Coronary artery (tissue), 2 donors: ENCODE data around the gene MPL.

Source experiments
- DNase-seq: peaks from one replicate; pipeline ENCODE4 v3.0.0-alpha.2; 2017; ENCODE audit warnings: low spot score
- H3K27ac ChIP-seq, 2 donors: fragments of 200-600 bp; sonication (generic); one replicate each; pipeline ENCODE4 v1.5.1; 2016 to 2019
- H3K4me3 ChIP-seq: fragments of 200-600 bp; sonication (generic); 2 replicates; pipeline ENCODE4 v1.5.1; 2016; ENCODE audit warnings: mild to moderate bottlenecking, moderate library complexity
- CTCF ChIP-seq: fragments of 200-600 bp; sonication (generic); IDR thresholded peaks from one replicate; pipeline ENCODE4 v1.5.1; 2019; ENCODE audit warnings: antibody characterized with exemption

Gene MPL

GRCh38 chr1:43324810-43325209 is 12.8 kb upstream of the MPL start:
- no peak for TF ChIP-seq CTCF
- H3K27ac ChIP-seq = no peak overlapping the region

GRCh38 chr1:43325381-43325780 is 12.2 kb upstream of the MPL start:
- no peak for TF ChIP-seq CTCF
- DNase-seq = no peak
- Histone ChIP-seq H3K27ac (no peak overlapping the region), H3K4me3 (no peak overlapping the region)

More at GRCh38 chr1:43324810-43325209, 12.8 kb upstream of the MPL start:
- no peak overlapping the region for H3K4me3 ChIP-seq
- DNase-seq = no peak

GRCh38 chr1:43327549-43328292 is 9.9 kb upstream of the MPL start:
- H3K4me3 ChIP-seq = no peak overlapping the region
- no peak overlapping the region for H3K27ac ChIP-seq
- DNase-seq = no peak
- no peak for TF ChIP-seq CTCF

GRCh38 chr1:43329995-43330751 is 7.4 kb upstream of the MPL start:
- Histone ChIP-seq H3K27ac (peak overlapping the region in 1 of 2 donors; percentile 69), H3K4me3 (no peak overlapping the region)
- DNase-seq = no peak
- no peak for TF ChIP-seq CTCF

GRCh38 chr1:43331688-43332087 is 5.9 kb upstream of the MPL start:
- H3K27ac ChIP-seq = no peak overlapping the region
- TF ChIP-seq CTCF = no peak
- no peak overlapping the region for H3K4me3 ChIP-seq
- no peak for DNase-seq

GRCh38 chr1:43334453-43335205 is 3.0 kb upstream of the MPL start:
- no peak overlapping the region for H3K27ac ChIP-seq
- no peak for DNase-seq
- TF ChIP-seq CTCF = no peak
- no peak overlapping the region for H3K4me3 ChIP-seq
